ENCODE measurements around the gene TEX54.
A peak's percentile ranks its signal among the peaks of the same experiment; 100 is the strongest.
"Not testable (repeated sequence)": the region's sequence is repeated elsewhere in the genome, so short reads cannot be mapped to it uniquely, and the experiment has no call there.

TEX54 gene

GRCh38 chr11:62855571-62856332, 23.1 kb upstream of the TEX54 start:
- peak; percentile 99 for DNase-seq (ENCODE audit: low read depth, low spot score)

- no peak for DNase-seq (ENCODE audit: low read depth, low spot score)
These were observed 22.4 kb upstream of the TEX54 start for GRCh38 chr11:62854825-62855570.

- no peak for DNase-seq (ENCODE audit: low read depth, low spot score)
These were observed 21.6 kb upstream of the TEX54 start for GRCh38 chr11:62854013-62854824.

GRCh38 chr11:62853279-62853965, 20.8 kb upstream of the TEX54 start:
- no peak for DNase-seq (ENCODE audit: low read depth, low spot score)

- DNase-seq (ENCODE audit: low read depth, low spot score): no peak
These were observed 20.0 kb upstream of the TEX54 start for GRCh38 chr11:62852523-62853188.

- no peak for DNase-seq (ENCODE audit: low read depth, low spot score)
These were observed 19.3 kb upstream of the TEX54 start for GRCh38 chr11:62851807-62852522.

- no peak for DNase-seq (ENCODE audit: low read depth, low spot score)
These were observed 18.5 kb upstream of the TEX54 start for GRCh38 chr11:62850911-62851806.

- no peak for DNase-seq (ENCODE audit: low read depth, low spot score)
These were observed 15.2 kb upstream of the TEX54 start for GRCh38 chr11:62847767-62848314.

GRCh38 chr11:62846177-62846576, 13.5 kb upstream of the TEX54 start:
- DNase-seq (ENCODE audit: low read depth, low spot score): no peak

- no peak for DNase-seq (ENCODE audit: low read depth, low spot score)
These were observed 11.5 kb upstream of the TEX54 start for GRCh38 chr11:62844154-62844553.

- DNase-seq (ENCODE audit: low read depth, low spot score): no peak
These were observed 10.8 kb upstream of the TEX54 start for GRCh38 chr11:62843466-62843865.

GRCh38 chr11:62842891-62843290, 10.2 kb upstream of the TEX54 start:
- DNase-seq (ENCODE audit: low read depth, low spot score): not testable (repeated sequence)

- peak; percentile 41 for DNase-seq (ENCODE audit: low read depth, low spot score)
These were observed 9.6 kb upstream of the TEX54 start for GRCh38 chr11:62842171-62842741.

GRCh38 chr11:62841361-62842170, 8.9 kb upstream of the TEX54 start:
- peak; percentile 97 for DNase-seq (ENCODE audit: low read depth, low spot score)

- DNase-seq (ENCODE audit: low read depth, low spot score): peak; percentile 69
These were observed 8.2 kb upstream of the TEX54 start for GRCh38 chr11:62840721-62841360.

GRCh38 chr11:62839050-62839945, 6.7 kb upstream of the TEX54 start, which contains the start of gene WDR74:
WDR74 (minus strand) TSS chr11:62839590; CDS start chr11:62839570, 20 bp downstream.
- DNase-seq (ENCODE audit: low read depth, low spot score): peak; percentile 96

All from astrocyte of the hippocampus (primary cell).